IPS DF 4.7 (cell line): ENCODE data around the gene SLC22A31.
"Not testable (repeated sequence)": the region's sequence is repeated elsewhere in the genome, so short reads cannot be mapped to it uniquely, and the experiment has no call there.

Experiments
- DNase-seq: peaks from one replicate; pipeline ENCODE4 v3.0.0-alpha.2; 2013; ENCODE audit warnings: low spot score; ENCODE audit errors: extremely low read depth

SLC22A31 gene

GRCh38 chr16:89166696-89167424 lies 33.5 kb downstream of the SLC22A31 start:
- no peak for DNase-seq

- DNase-seq: not testable (repeated sequence)
These were observed 34.7 kb downstream of the SLC22A31 start for GRCh38 chr16:89165681-89165979.

- no peak for DNase-seq
These were observed 35.3 kb downstream of the SLC22A31 start for GRCh38 chr16:89164847-89165680.

GRCh38 chr16:89164436-89164835 lies 35.9 kb downstream of the SLC22A31 start:
- no peak for DNase-seq

- no peak for DNase-seq
These were observed 37.0 kb downstream of the SLC22A31 start for GRCh38 chr16:89163297-89163696.

- DNase-seq: no peak
These were observed 38.3 kb downstream of the SLC22A31 start for GRCh38 chr16:89161763-89162713.

- no peak for DNase-seq
These were observed 39.2 kb downstream of the SLC22A31 start for GRCh38 chr16:89160977-89161701.

GRCh38 chr16:89159850-89160354 lies 40.4 kb downstream of the SLC22A31 start:
- no peak for DNase-seq

GRCh38 chr16:89159066-89159849 lies 41.1 kb downstream of the SLC22A31 start:
- no peak for DNase-seq

- no peak for DNase-seq
These were observed 42.6 kb downstream of the SLC22A31 start for GRCh38 chr16:89157778-89158177.

- no peak for DNase-seq
These were observed 43.3 kb downstream of the SLC22A31 start for GRCh38 chr16:89156740-89157645.

GRCh38 chr16:89155851-89156739 lies 44.2 kb downstream of the SLC22A31 start:
- no peak for DNase-seq

- DNase-seq: no peak
These were observed 45.1 kb downstream of the SLC22A31 start for GRCh38 chr16:89155184-89155679.

GRCh38 chr16:89154390-89155183 lies 45.8 kb downstream of the SLC22A31 start:
- no peak for DNase-seq

GRCh38 chr16:89153848-89154271 lies 46.5 kb downstream of the SLC22A31 start:
- DNase-seq: no peak

- DNase-seq: no peak
These were observed 47.3 kb downstream of the SLC22A31 start for GRCh38 chr16:89152831-89153700.
